GM19328 (cell line): ENCODE data around the gene WASHC3.
"Not testable (repeated sequence)": the region's sequence is repeated elsewhere in the genome, so short reads cannot be mapped to it uniquely, and the experiment has no call there.

Experiments
- ATAC-seq: cut with Tn5 transposase; IDR thresholded peaks from one replicate; pipeline ENCODE4 v1.9.1; 2021; ENCODE audit warnings: mild to moderate bottlenecking, moderate library complexity; ENCODE audit not compliant: unreplicated experiment

WASHC3 gene

GRCh38 chr12:102051431-102051965 lies 10.3 kb downstream of the WASHC3 start:
- no peak for ATAC-seq

GRCh38 chr12:102050660-102051430 lies 10.9 kb downstream of the WASHC3 start:
- no peak for ATAC-seq

GRCh38 chr12:102043928-102044327 lies 17.9 kb downstream of the WASHC3 start:
- peak; percentile 73 for ATAC-seq

GRCh38 chr12:102033991-102034745 lies 27.6 kb downstream of the WASHC3 start:
- ATAC-seq: no peak

GRCh38 chr12:102031852-102032251 lies 29.9 kb downstream of the WASHC3 start:
- ATAC-seq: no peak

- no peak for ATAC-seq
These were observed 32.6 kb downstream of the WASHC3 start for GRCh38 chr12:102029141-102029540.

- ATAC-seq: no peak
These were observed 35.1 kb downstream of the WASHC3 start for GRCh38 chr12:102026728-102027127.

- no peak for ATAC-seq
These were observed 37.0 kb downstream of the WASHC3 start for GRCh38 chr12:102024765-102025164.

GRCh38 chr12:102023343-102023930 lies 38.4 kb downstream of the WASHC3 start:
- no peak for ATAC-seq

GRCh38 chr12:102022286-102022685 lies 39.5 kb downstream of the WASHC3 start:
- ATAC-seq: no peak

- ATAC-seq: no peak
These were observed 40.1 kb downstream of the WASHC3 start for GRCh38 chr12:102021540-102022246.

- not testable (repeated sequence) for ATAC-seq
These were observed 43.2 kb downstream of the WASHC3 start for GRCh38 chr12:102018607-102019006.

GRCh38 chr12:102016472-102016871 lies 45.3 kb downstream of the WASHC3 start:
- ATAC-seq: no peak

GRCh38 chr12:102010265-102010994 lies 51.4 kb downstream of the WASHC3 start:
- peak; percentile 83 for ATAC-seq

GRCh38 chr12:102009796-102010195 lies 52.0 kb downstream of the WASHC3 start:
- no peak for ATAC-seq

- no peak for ATAC-seq
These were observed 53.1 kb downstream of the WASHC3 start for GRCh38 chr12:102008615-102009126.

GRCh38 chr12:102005256-102005655 lies 56.5 kb downstream of the WASHC3 start:
- ATAC-seq: no peak

GRCh38 chr12:101997102-101997501 lies 64.7 kb downstream of the WASHC3 start:
- no peak for ATAC-seq

- no peak for ATAC-seq
These were observed 66.1 kb downstream of the WASHC3 start for GRCh38 chr12:101995684-101996083.

GRCh38 chr12:101992091-101992490 lies 69.7 kb downstream of the WASHC3 start:
- no peak for ATAC-seq
